PC-3 (cell line): ENCODE data around the gene GON7. TPM values are rescaled to one million over a fixed set of nuclear protein-coding genes. Genes with fewer than 3 reads are reported as not detected.
A peak's percentile ranks its signal among the peaks of the same experiment; 100 is the strongest.

Source experiments
- ATAC-seq: fragments of 200-7000 bp; cut with Tn5 transposase; 2 replicates; pipeline ENCODE4 v1.9.1; 2020; ENCODE audit warnings: mild to moderate bottlenecking, moderate library complexity
- BruUV-seq: library from RNA; stranded (reverse); fragments of 400-500 nt; replicated peaks from 2 replicates; lab custom pipeline; 2021; lab: Mats Ljungman, UMichigan
- CTCF ChIA-PET: fragments of 300-600 bp; sonication (Branson Sonifier 250); formaldehyde crosslinking; loops from one replicate; lab custom pipeline; 2022; ENCODE audit warnings: antibody characterized with exemption; lab: Charles Lee
- POLR2A ChIA-PET: fragments of 300-600 bp; sonication (Branson Sonifier 250); formaldehyde crosslinking; loops from one replicate; lab custom pipeline; 2022; ENCODE audit warnings: antibody characterized with exemption; ENCODE audit not compliant: unreplicated experiment; lab: Charles Lee
- DNase-seq: peaks from one replicate; pipeline ENCODE4 v3.0.0-alpha.2; 2015
- H2AFZ ChIP-seq: fragments of 300-600 bp; sonication (generic); 2 replicates; pipeline ENCODE4 v1.6.0; 2016; ENCODE audit warnings: antibody characterized with exemption, low read length
- H3F3A ChIP-seq: fragments of 300-600 bp; sonication (generic); one replicate; pipeline ENCODE4 v1.6.0; 2017; ENCODE audit warnings: antibody characterized with exemption, low read length, control low read depth, mild to moderate bottlenecking; ENCODE audit not compliant: unreplicated experiment
- H3K27ac ChIP-seq: fragments of 300-600 bp; sonication (generic); 2 replicates; pipeline ENCODE4 v1.5.1; 2016; ENCODE audit warnings: mild to moderate bottlenecking, low read length
- H3K27me3 ChIP-seq: fragments of 300-600 bp; sonication (generic); 2 replicates; pipeline ENCODE4 v1.6.1; 2016; ENCODE audit warnings: low read length, mixed read lengths
- H3K36me3 ChIP-seq: fragments of 300-600 bp; sonication (generic); 2 replicates; pipeline ENCODE4 v1.6.1; 2016; ENCODE audit warnings: low read depth, mixed run types, low read length, mixed read lengths
- H3K4me1 ChIP-seq: fragments of 300-600 bp; sonication (generic); 2 replicates; pipeline ENCODE4 v1.5.1; 2016; ENCODE audit warnings: low read length; ENCODE audit not compliant: insufficient read depth
- H3K4me2 ChIP-seq: fragments of 300-600 bp; sonication (generic); 2 replicates; pipeline ENCODE4 v1.6.0; 2016; ENCODE audit warnings: low read length
- H3K4me3 ChIP-seq: fragments of 300-600 bp; sonication (generic); 2 replicates; pipeline ENCODE4 v1.5.1; 2016; ENCODE audit warnings: mild to moderate bottlenecking, low read length, mixed read lengths
- H3K79me2 ChIP-seq: fragments of 300-600 bp; sonication (generic); 2 replicates; pipeline ENCODE4 v1.6.1; 2017; ENCODE audit warnings: low read length, mixed read lengths
- H3K9ac ChIP-seq: fragments of 300-600 bp; sonication (generic); 2 replicates; pipeline ENCODE4 v1.6.0; 2016; ENCODE audit warnings: mild to moderate bottlenecking, low read length
- H3K9me2 ChIP-seq: fragments of 300-600 bp; sonication (generic); replicated peaks from 2 replicates; pipeline ENCODE4 v1.6.1; 2016; ENCODE audit warnings: mixed run types, low read length, mixed read lengths
- H3K9me3 ChIP-seq: fragments of 300-600 bp; sonication (generic); 2 replicates; pipeline ENCODE4 v1.6.1; 2016; ENCODE audit warnings: low read length, mixed read lengths
- H4K20me1 ChIP-seq: fragments of 300-600 bp; sonication (generic); 2 replicates; pipeline ENCODE4 v1.6.1; 2016; ENCODE audit warnings: low read length, mixed read lengths
- CTCF ChIP-seq: fragments of 300-600 bp; sonication (generic); conservative IDR thresholded peaks from 2 replicates; pipeline ENCODE4 v1.5.1; 2017; ENCODE audit warnings: antibody characterized with exemption, low read depth, mild to moderate bottlenecking, low read length
- EZH2 ChIP-seq: fragments of 300-600 bp; sonication (generic); IDR thresholded peaks from one replicate; pipeline ENCODE4 v1.6.1; 2017; ENCODE audit warnings: antibody characterized with exemption, mild to moderate bottlenecking, low read length; ENCODE audit not compliant: unreplicated experiment
- EZH2phosphoT487 ChIP-seq: fragments of 300-600 bp; sonication (generic); IDR thresholded peaks from 2 replicates; pipeline ENCODE4 v1.6.1; 2018; ENCODE audit warnings: mild to moderate bottlenecking, antibody characterized with exemption, low read length, borderline replicate concordance
- intact Hi-C: fragments of 100-400 bp; cut with micrococcal nuclease; formaldehyde crosslinking; loops from 2 replicates; pipeline ENCODE4 v1.9.0; 2023
- total RNA-seq: library from RNA; depleted of rRNA; stranded (reverse); fragments of >200 nt; gene quantifications from 2 replicates; pipeline ENCODE4 v1.2.3, GENCODE V29; 2014

GON7 gene
- total RNA-seq, 1 experiment from 2014 or later, result 45.4 TPM

DNA sequence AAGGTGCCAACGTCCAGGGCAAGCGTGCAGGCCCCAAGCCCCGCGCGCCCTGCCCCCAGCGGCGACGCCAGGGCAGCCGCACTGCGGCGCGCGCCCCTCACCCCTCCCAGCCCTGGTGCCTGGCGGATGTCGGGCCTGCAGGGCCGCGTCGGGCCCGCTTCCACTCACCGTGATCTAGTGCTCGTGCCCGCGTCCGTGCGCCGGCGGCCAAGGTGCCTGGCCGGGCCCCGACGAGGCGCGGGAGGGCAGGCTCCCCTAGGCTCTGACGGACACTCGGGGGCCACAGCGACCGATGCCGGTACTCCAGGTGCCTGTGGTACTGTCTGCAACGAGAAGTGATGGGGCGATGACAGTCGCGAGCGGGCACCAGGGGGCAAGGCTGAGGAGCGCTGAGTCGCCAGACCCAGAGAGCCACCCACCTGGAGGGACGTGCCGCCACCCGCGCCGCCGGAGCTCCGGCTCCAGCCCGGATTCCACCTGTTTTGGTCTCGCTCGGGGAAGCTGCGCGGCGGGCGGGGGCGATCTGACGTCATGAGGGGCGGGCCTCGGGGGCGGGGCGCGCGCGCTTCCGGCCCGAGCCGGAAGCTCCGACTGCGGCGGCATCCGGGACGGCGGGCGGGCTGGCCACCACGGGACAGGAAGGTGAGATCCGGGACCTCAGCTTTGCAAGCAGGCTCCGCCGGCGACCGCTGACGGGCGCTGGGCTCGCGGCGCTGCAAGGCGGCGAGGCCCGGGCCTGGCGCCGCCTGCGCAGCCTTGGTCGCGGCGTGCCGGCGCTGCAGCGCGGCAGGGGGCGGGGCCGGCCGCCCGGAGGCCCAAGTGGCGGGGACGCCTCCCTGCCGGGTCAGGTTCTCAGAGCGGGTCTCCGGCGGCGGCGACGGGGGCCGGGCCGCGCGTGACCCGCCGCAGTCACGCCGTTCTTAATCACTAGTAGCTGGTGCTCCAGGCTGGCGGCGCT lies 22.2 kb downstream of the GON7 start, which contains the start of the genes LYSET and MOAP1:
Gene LYSET (plus strand): TSS at position 927 of the 958 bp plus-strand sequence. CDS start 89 bp downstream, outside the sequence.
Gene MOAP1 (minus strand): TSS at position 507 of the 958 bp plus-strand sequence. CDS start 655 bp downstream, outside the sequence.
- ATAC-seq (peak; percentile 83), DNase-seq (peak; percentile 81)
- Histone ChIP-seq H2AFZ (peak within 1 kb of the TSS; percentile 98), H3K79me2 (peaks cover 46% of the 10 kb centered on the region), H3K9me3 (no peaks in the 10 kb centered on the region), H4K20me1 (0 out of 2 replicates have a peak, but pooled peaks cover 8% of the 10 kb centered on the region), H3K9ac (peak within 1 kb of the TSS; percentile 74), H3F3A (no peaks in the 10 kb centered on the region), H3K9me2 (no peaks in the 10 kb centered on the region), H3K27ac (peak within 1 kb of the TSS; percentile 62), H3K4me3 (peak within 1 kb of the TSS; percentile 93), H3K27me3 (no peaks in the 10 kb centered on the region), H3K4me2 (peak within 1 kb of the TSS; percentile 98), H3K36me3 (peaks cover 11% of the 10 kb centered on the region; the same call in 1 of the 2 replicates), H3K4me1 (peaks cover 21% of the 10 kb centered on the region)
- TF ChIP-seq CTCF, result no peak
- no peak for TF ChIP-seq EZH2
- peak; percentile 73 for TF ChIP-seq EZH2phosphoT487
- POLR2A ChIA-PET, result interaction anchor here (0.6 to 0.7 kb wide), 2 partner anchors 23 to 238 kb away, joined by 3 to 5 read pairs; partner anchors contain the start of genes GON7 and UBR7
- CTCF ChIA-PET, result interaction anchor here (0.6 to 1.1 kb wide), 2 partner anchors 34 to 233 kb away, joined by 3 to 5 read pairs; no protein-coding TSS in a partner anchor
- intact Hi-C loops, result loop anchor here (2.0 kb wide), 1 partner anchor 22 kb away; the partner anchor contains the start of genes GON7 and UBR7
- no TSS peak for BruUV-seq

DNA sequence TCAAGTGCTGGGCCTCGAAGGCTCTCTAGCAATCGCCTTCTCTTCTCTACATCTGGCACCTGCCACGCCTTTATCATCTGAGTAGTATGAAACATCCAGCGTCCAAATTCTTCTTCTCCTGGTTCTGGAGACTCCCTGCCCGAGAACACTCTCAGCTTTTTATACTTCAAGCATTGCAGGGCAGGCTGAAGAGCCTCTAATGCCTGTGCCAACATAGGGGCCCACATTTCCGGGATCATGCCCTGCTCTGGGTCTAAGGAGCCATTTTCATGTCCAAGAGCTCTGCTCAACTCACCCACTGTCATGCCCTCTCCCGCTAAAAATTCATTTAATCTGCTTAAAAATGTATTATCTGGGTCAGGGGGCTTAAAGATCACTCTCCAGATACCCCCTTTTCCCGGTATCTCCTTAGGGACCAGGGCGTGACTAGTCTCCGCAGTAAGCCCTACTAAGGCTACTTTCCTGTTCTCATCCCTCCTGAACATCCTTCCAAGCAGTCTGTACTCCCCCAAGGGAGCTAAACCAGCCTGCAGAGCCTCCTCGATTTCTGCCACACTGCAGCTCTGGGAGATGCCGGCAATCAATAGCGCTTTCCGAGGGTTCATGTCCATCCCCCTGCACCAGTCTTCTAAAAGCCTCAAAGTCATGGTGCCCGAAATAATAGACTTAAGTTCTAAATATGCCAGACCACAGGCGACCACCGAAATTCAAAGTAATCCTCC lies 23.1 kb downstream of the GON7 start:
- TSS peak; percentile 67 for BruUV-seq
- Histone ChIP-seq H2AFZ (peak overlapping the region; percentile 98), H3F3A (no peaks in the 10 kb centered on the region), H3K79me2 (peaks cover 43% of the 10 kb centered on the region), H3K9ac (peak overlapping the region; percentile 74), H3K9me3 (no peaks in the 10 kb centered on the region), H3K4me1 (peaks cover 24% of the 10 kb centered on the region), H3K36me3 (peaks cover 11% of the 10 kb centered on the region; the same call in 1 of the 2 replicates), H4K20me1 (0 out of 2 replicates have a peak, but pooled peaks cover 8% of the 10 kb centered on the region), H3K27me3 (no peaks in the 10 kb centered on the region), H3K4me3 (peak overlapping the region; percentile 93), H3K4me2 (peak overlapping the region; percentile 98), H3K9me2 (no peaks in the 10 kb centered on the region), H3K27ac (no peak overlapping the region)
- ATAC-seq (no peak), DNase-seq (no peak)
- POLR2A ChIA-PET, result interaction anchor here (0.6 kb wide), 1 partner anchor 13 kb away, joined by 3 read pairs; no protein-coding TSS in a partner anchor
- TF ChIP-seq EZH2phosphoT487 (no peak), EZH2 (no peak), CTCF (no peak)
- CTCF ChIA-PET, result interaction anchor here (0.6 kb wide), 1 partner anchor 232 kb away, joined by 3 read pairs; no protein-coding TSS in a partner anchor
- intact Hi-C loops, result loop anchor here (2.0 kb wide), 1 partner anchor 23 kb away; the partner anchor contains the start of genes GON7 and UBR7
